HG03565 (cell line): ENCODE data around the gene NANP.

Experiments used
- ATAC-seq: cut with Tn5 transposase; IDR thresholded peaks from one replicate; pipeline ENCODE4 v1.9.1; 2021; ENCODE audit warnings: mild to moderate bottlenecking, moderate library complexity; ENCODE audit not compliant: unreplicated experiment

The NANP gene

GRCh38 chr20:25573288-25574251 is 50.2 kb downstream of the NANP start:
- no peak for ATAC-seq

- ATAC-seq: no peak
These were observed 52.0 kb downstream of the NANP start for GRCh38 chr20:25571817-25572216.

- no peak for ATAC-seq
These were observed 52.6 kb downstream of the NANP start for GRCh38 chr20:25571240-25571639.

GRCh38 chr20:25570148-25570530 is 53.7 kb downstream of the NANP start:
- ATAC-seq: no peak

- no peak for ATAC-seq
These were observed 56.5 kb downstream of the NANP start for GRCh38 chr20:25567286-25567685.

- ATAC-seq: no peak
These were observed 57.0 kb downstream of the NANP start for GRCh38 chr20:25566821-25567220.

GRCh38 chr20:25565578-25566157 is 58.1 kb downstream of the NANP start:
- no peak for ATAC-seq

GRCh38 chr20:25563876-25564275 is 59.9 kb downstream of the NANP start:
- no peak for ATAC-seq

- no peak for ATAC-seq
These were observed 60.5 kb downstream of the NANP start for GRCh38 chr20:25563362-25563761.
